ENCODE results near the gene MYZAP. TPM values are rescaled to one million over a fixed set of nuclear protein-coding genes. Genes with fewer than 3 reads are reported as not detected.

MYZAP gene
- total RNA-seq, 2 donors from 2014 or later, result not detected

GRCh38 chr15:57594479-57594878 lies 2.8 kb downstream of the MYZAP start:
- Mint-ChIP-seq H3K36me3 (ENCODE audit: low read depth) (no peaks in the 10 kb centered on the region), H3K9me3 (no peaks in the 10 kb centered on the region), H3K4me1 (peaks cover 5% of the 10 kb centered on the region), H3K27me3 (peaks cover 30% of the 10 kb centered on the region), H3K4me3 (no peak overlapping the region), H3K27ac (no peak overlapping the region)
- ATAC-seq (replicated peaks), result no peak

- Mint-ChIP-seq H3K9me3 (no peaks in the 10 kb centered on the region), H3K4me3 (no peak overlapping the region), H3K27ac (no peak overlapping the region), H3K4me1 (peaks cover 5% of the 10 kb centered on the region), H3K27me3 (peaks cover 23% of the 10 kb centered on the region), H3K36me3 (ENCODE audit: low read depth) (no peaks in the 10 kb centered on the region)
- no peak for ATAC-seq (replicated peaks)
These were observed 3.5 kb downstream of the MYZAP start for GRCh38 chr15:57595011-57595866.

DNA sequence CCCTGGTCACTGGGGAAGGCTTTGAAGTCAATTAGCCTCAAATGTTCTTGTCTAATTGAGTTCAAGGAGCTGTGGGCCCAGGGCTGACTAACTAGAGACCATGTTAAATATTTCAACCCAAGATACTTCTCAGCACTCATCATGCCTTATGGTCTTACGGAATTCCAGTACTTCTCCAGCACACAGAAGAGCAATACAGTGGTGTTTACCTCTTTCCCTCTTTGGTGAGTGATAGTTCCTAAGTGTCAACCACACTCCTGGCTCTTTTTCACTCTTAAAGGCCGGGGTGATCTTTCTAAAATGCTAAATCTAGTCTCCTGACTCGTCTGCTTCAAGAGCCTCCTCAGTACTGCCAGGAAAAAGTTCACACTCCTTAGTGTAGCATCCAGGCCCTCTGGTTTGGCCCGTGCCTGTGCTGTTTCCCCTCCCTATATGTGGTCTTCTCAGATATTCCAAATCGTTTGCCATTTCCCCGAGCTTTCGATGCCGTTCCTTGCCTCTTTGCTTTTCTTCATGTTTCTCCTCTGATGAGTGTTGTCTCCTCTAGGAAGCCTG lies 4.7 kb downstream of the MYZAP start:
- ATAC-seq (replicated peaks), result no peak

DNA sequence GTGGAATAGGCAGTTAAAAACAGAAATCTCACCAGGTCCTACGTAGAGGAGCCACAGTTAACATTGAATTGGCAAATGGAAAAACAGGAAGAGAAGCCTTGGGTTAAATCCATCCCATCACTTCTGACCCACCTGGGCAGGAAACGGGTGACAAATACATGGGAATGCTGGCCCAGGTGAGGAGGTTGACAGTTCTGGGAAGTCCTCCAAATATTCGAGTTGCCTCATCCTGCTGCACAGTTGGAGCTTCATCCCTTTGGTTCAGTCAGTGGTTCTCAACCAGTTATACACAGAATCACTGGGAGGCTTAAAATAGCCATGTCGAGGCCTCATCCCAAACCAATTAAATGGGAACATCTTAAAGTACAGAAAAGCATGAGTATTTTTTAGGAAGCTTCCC lies 5.3 kb downstream of the MYZAP start:
- Mint-ChIP-seq H3K4me1 (no peaks in the 10 kb centered on the region), H3K9me3 (no peaks in the 10 kb centered on the region), H3K27ac (no peak overlapping the region), H3K27me3 (peaks cover 20% of the 10 kb centered on the region), H3K4me3 (no peak overlapping the region), H3K36me3 (ENCODE audit: low read depth) (no peaks in the 10 kb centered on the region)
- ATAC-seq (replicated peaks), result no peak

More for the DNA sequence above, 4.7 kb downstream of the MYZAP start:
- peaks cover 19% of the 10 kb centered on the region for H3K27me3 Mint-ChIP-seq
- no peaks in the 10 kb centered on the region for H3K36me3 Mint-ChIP-seq (ENCODE audit: low read depth)
- H3K4me3 Mint-ChIP-seq, result no peak overlapping the region
- H3K4me1 Mint-ChIP-seq, result no peaks in the 10 kb centered on the region
- no peaks in the 10 kb centered on the region for H3K9me3 Mint-ChIP-seq
- no peak overlapping the region for H3K27ac Mint-ChIP-seq

GRCh38 chr15:57597431-57597830 lies 5.7 kb downstream of the MYZAP start:
- H3K4me1 Mint-ChIP-seq, result no peaks in the 10 kb centered on the region
- H3K27ac Mint-ChIP-seq, result no peak overlapping the region
- no peaks in the 10 kb centered on the region for H3K9me3 Mint-ChIP-seq
- no peak overlapping the region for H3K4me3 Mint-ChIP-seq
- no peak for ATAC-seq (replicated peaks)
- peaks cover 20% of the 10 kb centered on the region for H3K27me3 Mint-ChIP-seq
- no peaks in the 10 kb centered on the region for H3K36me3 Mint-ChIP-seq (ENCODE audit: low read depth)

DNA sequence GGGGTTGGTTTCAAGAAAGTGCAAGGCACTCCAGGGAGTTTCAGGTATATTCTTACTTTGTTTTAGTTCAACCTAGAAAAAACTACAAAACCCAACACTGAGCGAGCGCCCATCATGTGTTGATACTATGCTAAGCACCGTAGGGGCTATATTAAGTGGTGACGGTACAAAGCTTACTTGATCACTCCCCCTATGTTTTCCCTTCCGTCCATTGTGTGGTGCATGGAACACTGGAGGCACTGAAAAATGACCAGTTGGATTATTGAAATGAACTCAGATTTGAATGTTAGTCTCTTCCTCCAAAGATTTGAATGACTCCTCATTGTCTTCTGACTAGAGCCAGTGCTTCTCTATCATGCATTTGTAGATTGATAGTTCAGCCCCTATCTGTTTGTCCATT lies 6.6 kb downstream of the MYZAP start:
- H3K4me1 Mint-ChIP-seq, result no peaks in the 10 kb centered on the region
- no peaks in the 10 kb centered on the region for H3K36me3 Mint-ChIP-seq (ENCODE audit: low read depth)
- H3K27me3 Mint-ChIP-seq, result peaks cover 18% of the 10 kb centered on the region
- ATAC-seq (replicated peaks), result no peak
- H3K4me3 Mint-ChIP-seq, result no peak overlapping the region
- no peak overlapping the region for H3K27ac Mint-ChIP-seq
- no peaks in the 10 kb centered on the region for H3K9me3 Mint-ChIP-seq

DNA sequence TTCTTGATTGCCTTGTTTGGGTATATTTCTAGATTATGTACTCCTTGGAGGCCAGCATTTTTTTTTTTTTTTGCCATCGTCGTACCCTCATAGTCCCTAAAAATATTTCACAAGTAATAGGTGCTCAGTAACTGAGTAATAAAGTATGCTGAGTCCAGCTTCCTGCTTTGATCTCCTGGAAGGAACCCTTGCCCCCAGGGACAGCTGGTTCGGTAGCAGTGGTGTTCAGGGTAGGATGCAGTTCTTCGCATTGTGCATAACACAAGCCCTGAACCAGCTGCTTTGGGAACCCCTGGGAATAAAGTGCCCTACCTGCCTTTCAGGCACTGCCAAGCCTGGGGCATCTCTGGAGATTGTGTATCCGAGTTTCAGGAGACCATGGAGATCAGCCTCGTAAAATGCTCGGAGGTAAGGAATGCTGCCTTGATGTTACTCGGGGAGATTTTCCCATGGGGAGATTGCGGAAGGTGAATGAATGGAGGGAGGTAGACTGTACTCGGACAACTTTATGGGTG lies 7.6 kb downstream of the MYZAP start:
- Mint-ChIP-seq H3K27ac (no peak overlapping the region), H3K27me3 (peaks cover 15% of the 10 kb centered on the region), H3K9me3 (no peaks in the 10 kb centered on the region), H3K4me3 (no peak overlapping the region), H3K4me1 (no peaks in the 10 kb centered on the region), H3K36me3 (ENCODE audit: low read depth) (no peaks in the 10 kb centered on the region)
- no peak for ATAC-seq (replicated peaks)

DNA sequence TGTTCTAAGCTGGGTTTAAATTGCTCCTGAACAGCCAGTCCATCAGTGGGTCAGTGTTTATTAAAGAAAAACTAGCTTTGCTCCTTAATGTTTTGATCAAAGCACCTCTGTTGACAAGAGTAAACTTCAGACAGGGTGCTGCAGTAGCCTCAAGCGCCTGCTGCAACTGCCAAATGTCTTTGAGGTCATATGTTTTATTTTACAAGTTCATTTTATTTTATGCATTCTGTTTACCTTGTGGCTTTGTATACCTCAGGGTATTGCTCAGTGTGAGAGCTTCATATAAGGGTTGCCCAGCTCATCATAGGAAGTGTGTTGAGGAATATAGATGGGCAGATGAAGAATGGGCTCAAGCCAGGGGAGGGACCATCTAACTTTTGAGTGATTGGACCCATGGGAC lies 8.5 kb downstream of the MYZAP start:
- H3K27me3 Mint-ChIP-seq, result peaks cover 21% of the 10 kb centered on the region
- H3K27ac Mint-ChIP-seq, result no peak overlapping the region
- no peak for ATAC-seq (replicated peaks)
- no peak overlapping the region for H3K4me3 Mint-ChIP-seq
- H3K36me3 Mint-ChIP-seq (ENCODE audit: low read depth), result no peaks in the 10 kb centered on the region
- H3K4me1 Mint-ChIP-seq, result no peaks in the 10 kb centered on the region
- H3K9me3 Mint-ChIP-seq, result no peaks in the 10 kb centered on the region

GRCh38 chr15:57604507-57604906 lies 12.8 kb downstream of the MYZAP start:
- peaks cover 17% of the 10 kb centered on the region for H3K27me3 Mint-ChIP-seq

DNA sequence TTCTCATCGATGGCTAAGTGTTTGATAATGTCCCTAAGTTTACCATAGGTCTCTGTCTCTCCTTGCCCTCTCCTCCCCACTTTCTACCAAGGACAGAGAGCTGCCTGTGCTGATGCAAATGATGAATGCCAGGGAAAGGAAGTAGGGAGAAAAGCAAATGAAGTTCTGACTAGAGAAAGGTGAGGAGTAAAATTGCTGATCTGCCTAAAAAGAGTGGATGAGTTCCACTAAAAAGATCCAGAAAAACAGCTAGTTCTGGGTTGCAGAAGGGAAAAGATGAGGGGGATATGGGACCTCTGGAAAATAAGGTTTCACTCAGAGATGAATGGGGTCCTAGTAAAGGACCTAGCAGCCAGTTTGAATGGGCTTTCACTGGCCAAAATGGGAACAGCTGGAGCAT lies 13.8 kb downstream of the MYZAP start:
- H3K27ac Mint-ChIP-seq, result no peak overlapping the region
- ATAC-seq (replicated peaks), result no peak
- peaks cover 17% of the 10 kb centered on the region for H3K27me3 Mint-ChIP-seq
- H3K36me3 Mint-ChIP-seq (ENCODE audit: low read depth), result no peaks in the 10 kb centered on the region
- no peaks in the 10 kb centered on the region for H3K9me3 Mint-ChIP-seq
- peaks cover 4% of the 10 kb centered on the region for H3K4me1 Mint-ChIP-seq
- H3K4me3 Mint-ChIP-seq, result no peak overlapping the region

More at GRCh38 chr15:57604507-57604906, 12.8 kb downstream of the MYZAP start:
- Mint-ChIP-seq H3K27ac (no peak overlapping the region), H3K9me3 (no peaks in the 10 kb centered on the region), H3K4me3 (no peak overlapping the region), H3K4me1 (peaks cover 4% of the 10 kb centered on the region), H3K36me3 (ENCODE audit: low read depth) (no peaks in the 10 kb centered on the region)
- no peak for ATAC-seq (replicated peaks)

DNA sequence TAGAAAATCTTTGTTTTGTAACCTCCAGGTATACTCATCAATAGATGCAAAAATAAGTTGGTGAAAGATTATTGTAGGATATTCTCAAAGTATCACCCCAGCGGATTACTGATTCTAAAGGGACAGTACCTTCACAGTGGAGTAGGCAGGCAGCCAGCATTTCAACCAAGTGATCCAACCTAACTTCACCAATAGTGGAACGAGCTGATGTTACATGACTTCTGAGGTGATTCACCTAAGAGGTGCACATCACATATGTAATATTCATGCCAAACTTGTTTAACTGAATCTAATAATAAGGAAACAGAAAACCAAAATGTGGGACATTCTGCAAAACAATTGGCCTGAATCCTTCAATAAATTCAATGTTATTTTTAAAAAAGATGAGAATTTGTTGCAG lies 14.3 kb downstream of the MYZAP start:
- no peak overlapping the region for H3K4me3 Mint-ChIP-seq
- H3K27ac Mint-ChIP-seq, result no peak overlapping the region
- peaks cover 4% of the 10 kb centered on the region for H3K4me1 Mint-ChIP-seq
- peaks cover 16% of the 10 kb centered on the region for H3K27me3 Mint-ChIP-seq
- H3K9me3 Mint-ChIP-seq, result no peaks in the 10 kb centered on the region
- H3K36me3 Mint-ChIP-seq (ENCODE audit: low read depth), result no peaks in the 10 kb centered on the region
- ATAC-seq (replicated peaks), result no peak

- Mint-ChIP-seq H3K27ac (no peak overlapping the region), H3K4me1 (peaks cover 4% of the 10 kb centered on the region), H3K4me3 (no peak overlapping the region), H3K9me3 (no peaks in the 10 kb centered on the region), H3K36me3 (ENCODE audit: low read depth) (no peaks in the 10 kb centered on the region), H3K27me3 (peaks cover 10% of the 10 kb centered on the region)
- no peak for ATAC-seq (replicated peaks)
These were observed 15.1 kb downstream of the MYZAP start for GRCh38 chr15:57606816-57607215.

- Mint-ChIP-seq H3K4me3 (no peak overlapping the region), H3K9me3 (no peaks in the 10 kb centered on the region), H3K27me3 (peaks cover 10% of the 10 kb centered on the region), H3K4me1 (peaks cover 4% of the 10 kb centered on the region), H3K36me3 (ENCODE audit: low read depth) (no peaks in the 10 kb centered on the region), H3K27ac (no peak overlapping the region)
- no peak for ATAC-seq (replicated peaks)
These were observed 15.9 kb downstream of the MYZAP start for GRCh38 chr15:57607570-57608000.

GRCh38 chr15:57609805-57610529 lies 18.3 kb downstream of the MYZAP start:
- Mint-ChIP-seq H3K36me3 (ENCODE audit: low read depth) (no peaks in the 10 kb centered on the region), H3K27me3 (peaks cover 4% of the 10 kb centered on the region), H3K9me3 (no peaks in the 10 kb centered on the region), H3K4me3 (no peak overlapping the region), H3K4me1 (peaks cover 4% of the 10 kb centered on the region), H3K27ac (no peak overlapping the region)
- no peak for ATAC-seq (replicated peaks)
